ENCODE measurements around the gene DSN1. TPM values are rescaled to one million over a fixed set of nuclear protein-coding genes. Genes with fewer than 3 reads are reported as not detected.

The DSN1 gene
- total and polyA plus RNA-seq, 9 donors, result 3.3 to 7.0 (median 6.0) TPM

DNA sequence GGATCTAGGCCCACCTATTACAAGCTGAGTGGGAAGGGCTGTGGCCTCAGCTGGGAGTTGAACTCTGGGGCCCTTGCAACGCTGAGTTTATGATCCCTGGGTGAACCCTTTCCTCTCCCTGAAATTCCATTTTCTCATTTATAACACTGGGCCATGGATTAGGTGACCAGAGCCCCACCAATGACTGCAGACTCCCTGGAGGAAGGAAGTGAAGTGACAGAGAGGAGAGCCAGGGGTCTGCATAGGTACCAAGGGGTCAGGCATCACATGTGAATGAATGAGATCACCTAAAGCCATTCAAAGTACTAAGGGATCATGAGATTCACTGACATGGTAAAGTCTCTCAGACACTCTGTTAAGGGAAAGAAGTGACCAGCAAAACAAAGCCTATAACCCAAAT lies 46.5 kb upstream of the DSN1 start:
- Histone ChIP-seq H3K4me1 (ENCODE audit: insufficient read depth) (peaks cover 7% of the 10 kb centered on the region), H3K27ac (peak overlapping the region in 1 of 2 donors; percentile 22), H3K27me3 (no peaks in the 10 kb centered on the region), H3K4me3 (no peak overlapping the region), H3K36me3 (no peaks in the 10 kb centered on the region), H3K9me3 (no peaks in the 10 kb centered on the region)
- WGBS, 3 donors, result 5 to 12% (median 7%) methylated on average over 1 of the region's 1 CpG
- intact Hi-C loops (cut with DNase I), result no loop called here
- TF ChIP-seq, protein P1, sequence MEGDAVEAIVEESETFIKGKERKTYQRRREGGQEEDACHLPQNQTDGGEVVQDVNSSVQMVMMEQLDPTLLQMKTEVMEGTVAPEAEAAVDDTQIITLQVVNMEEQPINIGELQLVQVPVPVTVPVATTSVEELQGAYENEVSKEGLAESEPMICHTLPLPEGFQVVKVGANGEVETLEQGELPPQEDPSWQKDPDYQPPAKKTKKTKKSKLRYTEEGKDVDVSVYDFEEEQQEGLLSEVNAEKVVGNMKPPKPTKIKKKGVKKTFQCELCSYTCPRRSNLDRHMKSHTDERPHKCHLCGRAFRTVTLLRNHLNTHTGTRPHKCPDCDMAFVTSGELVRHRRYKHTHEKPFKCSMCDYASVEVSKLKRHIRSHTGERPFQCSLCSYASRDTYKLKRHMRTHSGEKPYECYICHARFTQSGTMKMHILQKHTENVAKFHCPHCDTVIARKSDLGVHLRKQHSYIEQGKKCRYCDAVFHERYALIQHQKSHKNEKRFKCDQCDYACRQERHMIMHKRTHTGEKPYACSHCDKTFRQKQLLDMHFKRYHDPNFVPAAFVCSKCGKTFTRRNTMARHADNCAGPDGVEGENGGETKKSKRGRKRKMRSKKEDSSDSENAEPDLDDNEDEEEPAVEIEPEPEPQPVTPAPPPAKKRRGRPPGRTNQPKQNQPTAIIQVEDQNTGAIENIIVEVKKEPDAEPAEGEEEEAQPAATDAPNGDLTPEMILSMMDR (IDR thresholded peaks at IDR 0.05), result no peak
- TF ChIP-seq POLR2A (IDR thresholded peaks at IDR 0.05) (no peak), EP300 (IDR thresholded peaks at IDR 0.05) (no peak)
- no peak for DNase-seq

DNA sequence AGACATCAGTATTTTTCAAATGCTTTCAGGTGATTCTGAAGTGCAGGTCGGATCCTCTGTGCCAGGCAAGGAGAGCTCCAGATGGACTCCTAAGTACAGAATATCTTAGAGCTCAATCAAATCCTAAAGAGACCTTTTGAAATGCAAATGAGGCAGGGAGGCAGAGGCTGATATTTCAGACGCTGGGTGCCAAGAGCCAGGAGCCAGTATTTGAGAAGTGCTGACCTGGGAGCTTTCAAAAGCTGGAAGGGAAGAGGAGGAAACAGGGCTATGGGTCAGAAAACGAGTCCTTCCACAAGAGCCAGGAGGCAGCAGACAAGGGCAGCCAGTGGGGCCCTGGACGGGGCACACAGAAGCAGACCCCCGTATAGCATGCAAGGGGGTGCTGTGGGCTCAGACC lies 46.1 kb upstream of the DSN1 start:
- H3K27ac ChIP-seq, result peak overlapping the region in 1 of 2 donors; percentile 22
- H3K36me3 ChIP-seq, result no peaks in the 10 kb centered on the region
- TF ChIP-seq EP300 (IDR thresholded peaks at IDR 0.05) (no peak), POLR2A (IDR thresholded peaks at IDR 0.05) (no peak)
- TF ChIP-seq, protein P1 (IDR thresholded peaks at IDR 0.05), result no peak
- no peak overlapping the region for H3K4me3 ChIP-seq
- intact Hi-C loops (cut with DNase I), result loop anchor here in 1 of 4 donors (10.0 kb wide), 1 partner anchor 45 kb away; a partner anchor contains a TSS
- DNase-seq, result no peak
- H3K4me1 ChIP-seq (ENCODE audit: insufficient read depth), result peaks cover 7% of the 10 kb centered on the region
- H3K9me3 ChIP-seq, result no peaks in the 10 kb centered on the region
- 36 to 41% (median 38%) methylated on average over 5 of the region's 5 CpGs for WGBS, 3 donors
- no peaks in the 10 kb centered on the region for H3K27me3 ChIP-seq

DNA sequence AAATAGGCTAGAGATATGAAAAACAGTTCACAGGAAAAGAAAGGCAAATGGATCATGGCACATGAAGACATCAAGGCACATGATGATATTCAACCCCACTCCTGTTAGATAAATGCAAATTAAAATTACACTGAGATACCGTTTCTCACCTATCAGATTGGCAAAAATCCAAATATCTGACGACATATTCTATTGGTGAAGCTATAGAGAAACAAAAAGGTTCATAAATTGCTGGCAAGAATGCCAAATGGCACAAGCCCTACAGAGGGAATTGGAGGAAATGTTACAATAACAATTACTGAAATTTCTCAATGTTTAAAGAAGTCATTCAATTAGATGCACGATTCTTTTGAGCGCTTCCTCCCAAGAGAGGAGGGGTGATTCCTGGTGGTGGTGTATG lies 45.3 kb upstream of the DSN1 start:
- H3K27ac ChIP-seq, result no peak overlapping the region
- H3K9me3 ChIP-seq, result no peaks in the 10 kb centered on the region
- no peak for DNase-seq
- intact Hi-C loops (cut with DNase I), result loop anchor here in 1 of 4 donors (10.0 kb wide), 1 partner anchor 46 kb away; a partner anchor contains a TSS
- no peaks in the 10 kb centered on the region for H3K27me3 ChIP-seq
- TF ChIP-seq EP300 (IDR thresholded peaks at IDR 0.05) (no peak), POLR2A (IDR thresholded peaks at IDR 0.05) (no peak)
- TF ChIP-seq, protein P1 (IDR thresholded peaks at IDR 0.05), result no peak
- peaks cover 7% of the 10 kb centered on the region for H3K4me1 ChIP-seq (ENCODE audit: insufficient read depth)
- H3K4me3 ChIP-seq, result no peak overlapping the region
- WGBS, 3 donors, result 43 to 63% (median 52%) methylated on average over 4 of the region's 4 CpGs
- H3K36me3 ChIP-seq, result no peaks in the 10 kb centered on the region

DNA sequence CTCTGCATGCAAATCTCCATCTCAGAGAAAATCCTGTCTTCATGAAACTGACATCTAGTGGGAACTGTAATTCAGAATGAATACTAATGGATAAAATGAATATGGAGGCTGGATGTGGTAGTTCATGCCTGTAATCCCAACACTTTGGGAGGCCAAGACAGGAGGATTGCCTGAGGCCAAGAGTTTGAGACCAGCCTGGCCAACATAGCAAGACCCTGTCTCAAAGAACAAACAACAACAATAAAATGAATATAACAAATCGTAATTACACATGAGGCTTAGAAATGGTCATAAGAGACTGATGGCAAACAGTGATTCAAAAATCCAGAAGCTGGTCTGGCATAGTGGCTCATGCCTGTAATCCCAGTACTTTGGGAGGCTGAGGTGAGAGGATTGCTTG lies 44.6 kb upstream of the DSN1 start:
- Histone ChIP-seq H3K36me3 (no peaks in the 10 kb centered on the region), H3K4me1 (ENCODE audit: insufficient read depth) (peaks cover 7% of the 10 kb centered on the region), H3K9me3 (no peaks in the 10 kb centered on the region), H3K27ac (no peak overlapping the region), H3K4me3 (no peak overlapping the region), H3K27me3 (no peaks in the 10 kb centered on the region)
- TF ChIP-seq POLR2A (IDR thresholded peaks at IDR 0.05), result no peak
- DNase-seq, result no peak
- intact Hi-C loops (cut with DNase I), result loop anchor here in 1 of 4 donors (10.0 kb wide), 1 partner anchor 47 kb away; a partner anchor contains a TSS
- WGBS, 3 donors, result 92 to 94% (median 93%) methylated on average over 1 of the region's 1 CpG

DNA sequence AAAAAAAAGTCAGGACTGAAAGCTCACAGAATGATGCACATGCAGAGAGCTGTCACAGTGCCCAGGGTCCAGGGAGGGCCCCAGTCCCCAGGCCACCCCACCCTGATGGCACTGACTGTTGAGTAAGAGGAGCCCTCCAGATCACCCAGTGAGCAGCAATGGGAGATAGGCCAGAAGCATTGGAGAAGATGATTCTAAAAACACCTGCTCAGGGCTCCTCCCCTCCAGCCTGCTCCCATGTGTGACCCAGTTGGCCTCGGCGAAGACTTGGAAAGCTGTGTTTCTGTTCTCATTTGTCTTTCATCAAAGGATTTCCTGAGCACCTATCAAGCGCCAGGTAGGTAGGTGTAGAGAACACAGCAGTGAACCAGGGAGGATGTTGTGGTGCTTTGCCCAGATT lies 43.9 kb upstream of the DSN1 start:
- no peak overlapping the region for H3K4me3 ChIP-seq
- TF ChIP-seq POLR2A (IDR thresholded peaks at IDR 0.05) (no peak), EP300 (IDR thresholded peaks at IDR 0.05) (no peak)
- TF ChIP-seq, protein P1 (IDR thresholded peaks at IDR 0.05), result no peak
- no peaks in the 10 kb centered on the region for H3K27me3 ChIP-seq
- WGBS, 3 donors, result 95 to 97% (median 96%) methylated on average over 3 of the region's 3 CpGs
- peaks cover 6% of the 10 kb centered on the region for H3K4me1 ChIP-seq (ENCODE audit: insufficient read depth)
- H3K27ac ChIP-seq, result no peak overlapping the region
- no peaks in the 10 kb centered on the region for H3K36me3 ChIP-seq
- intact Hi-C loops (cut with DNase I), result loop anchor here in 1 of 4 donors (1.0 to 10.0 kb wide), 2 partner anchors 46 to 47 kb away; a partner anchor contains a TSS
- H3K9me3 ChIP-seq, result no peaks in the 10 kb centered on the region
- no peak for DNase-seq
